Measurements from ENCODE around the gene ADCY3. TPM values are rescaled to one million over a fixed set of nuclear protein-coding genes. Genes with fewer than 3 reads are reported as not detected.

The ADCY3 gene
- total RNA-seq, 5 donors from 2014 or later (not counting 1 experiment from before 2014, with no cell fraction given): 21.4 to 35.6 (median 32.8) TPM

- peaks cover 11% of the 10 kb centered on the region for H3K9me3 ChIP-seq
- DNase-seq (no peak), ATAC-seq (replicated peaks in 1 of 4) (no peak)
- Mint-ChIP-seq H3K27me3 (no peaks in the 10 kb centered on the region), H3K27ac (no peak overlapping the region), H3K4me1 (peaks cover 6 to 24% (median 12%) of the 10 kb centered on the region in 3 donors), H3K36me3 (peaks cover 90% of the 10 kb centered on the region), H3K9me3 (peaks cover 9 to 12% (median 10%) of the 10 kb centered on the region in 3 donors), H3K4me3 (no peak overlapping the region)
- no peaks in the 10 kb centered on the region for H3K4me1 ChIP-seq (ENCODE audit: control insufficient read depth in 1 of 2, extremely low read depth in 1 of 2, insufficient read depth in 2 of 2, low read length in 2 of 2)
- no CpG with 5 or more reads among the region's 1 CpG for WGBS (ENCODE audit: insufficient coverage)
- CTCF ChIA-PET: interaction anchor here in 1 of 2 donors (0.6 kb wide), 1 partner anchor 17 kb away, joined by 4 read pairs; no protein-coding TSS in a partner anchor
- no peaks in the 10 kb centered on the region for H3K27me3 ChIP-seq (replicated peaks in 1 of 2; ENCODE audit: control insufficient read depth in 2 of 2, extremely low read depth in 1 of 2, insufficient read depth in 2 of 2, low read length in 1 of 2)
- POLR2A ChIA-PET: no interaction called here
- H3K4me3 ChIP-seq (ENCODE audit: control insufficient read depth in 1 of 2, extremely low read depth in 1 of 2, low read length in 1 of 2): no peak overlapping the region
- H3K36me3 ChIP-seq (ENCODE audit: control insufficient read depth in 2 of 2, extremely low read depth in 1 of 2, insufficient read depth in 1 of 2, low read length in 1 of 2): peaks cover 11 to 57% of the 10 kb centered on the region in 2 donors
- H3K27ac ChIP-seq (ENCODE audit: low read length): no peak overlapping the region
These were observed 37.2 kb upstream of the ADCY3 start for GRCh38 chr2:24957221-24957620.

GRCh38 chr2:24955921-24956320, 35.9 kb upstream of the ADCY3 start:
- H3K4me1 Mint-ChIP-seq: peaks cover 5 to 17% (median 12%) of the 10 kb centered on the region in 3 donors
- POLR2A ChIA-PET: interaction anchor here in 1 of 2 donors (0.6 kb wide), 1 partner anchor 98 kb away, joined by 3 read pairs; no protein-coding TSS in a partner anchor
- CTCF ChIA-PET: interaction anchor here in 1 of 2 donors (0.5 kb wide), 1 partner anchor 54 kb away, joined by 4 read pairs; no protein-coding TSS in a partner anchor

GRCh38 chr2:24955232-24955631, 35.2 kb upstream of the ADCY3 start:
- no peak overlapping the region for H3K27ac Mint-ChIP-seq
- H3K27ac ChIP-seq (ENCODE audit: low read length): no peak overlapping the region
- CTCF ChIA-PET: interaction anchor here in 1 of 2 donors (0.6 kb wide), 1 partner anchor 749 kb away, joined by 3 read pairs; no protein-coding TSS in a partner anchor
- H3K4me1 ChIP-seq (ENCODE audit: control insufficient read depth in 1 of 2, extremely low read depth in 1 of 2, insufficient read depth in 2 of 2, low read length in 2 of 2): no peaks in the 10 kb centered on the region
- peaks cover 11% of the 10 kb centered on the region for H3K9me3 ChIP-seq
- H3K36me3 ChIP-seq (ENCODE audit: control insufficient read depth in 2 of 2, extremely low read depth in 1 of 2, insufficient read depth in 1 of 2, low read length in 1 of 2): peaks cover 11 to 59% of the 10 kb centered on the region in 2 donors
- no peak for DNase-seq
- H3K4me3 Mint-ChIP-seq: no peak overlapping the region
- H3K4me3 ChIP-seq (ENCODE audit: control insufficient read depth in 1 of 2, extremely low read depth in 1 of 2, low read length in 1 of 2): no peak overlapping the region
- H3K27me3 Mint-ChIP-seq: no peaks in the 10 kb centered on the region
- peaks cover 81% of the 10 kb centered on the region for H3K36me3 Mint-ChIP-seq
- no peaks in the 10 kb centered on the region for H3K27me3 ChIP-seq (replicated peaks in 1 of 2; ENCODE audit: control insufficient read depth in 2 of 2, extremely low read depth in 1 of 2, insufficient read depth in 2 of 2, low read length in 1 of 2)
- peaks cover under 1 to 11% (median 8%) of the 10 kb centered on the region in 3 donors for H3K4me1 Mint-ChIP-seq
- POLR2A ChIA-PET: no interaction called here
- no peak for ATAC-seq (replicated peaks in 1 of 4)
- peaks cover 9 to 12% (median 10%) of the 10 kb centered on the region in 3 donors for H3K9me3 Mint-ChIP-seq

More at GRCh38 chr2:24955921-24956320, 35.9 kb upstream of the ADCY3 start:
- Histone ChIP-seq H3K4me3 (ENCODE audit: control insufficient read depth in 1 of 2, extremely low read depth in 1 of 2, low read length in 1 of 2) (no peak overlapping the region), H3K9me3 (peaks cover 11% of the 10 kb centered on the region), H3K36me3 (ENCODE audit: control insufficient read depth in 2 of 2, extremely low read depth in 1 of 2, insufficient read depth in 1 of 2, low read length in 1 of 2) (peaks cover 11 to 59% of the 10 kb centered on the region in 2 donors), H3K4me1 (ENCODE audit: control insufficient read depth in 1 of 2, extremely low read depth in 1 of 2, insufficient read depth in 2 of 2, low read length in 2 of 2) (no peaks in the 10 kb centered on the region), H3K27me3 (replicated peaks in 1 of 2; ENCODE audit: control insufficient read depth in 2 of 2, extremely low read depth in 1 of 2, insufficient read depth in 2 of 2, low read length in 1 of 2) (no peaks in the 10 kb centered on the region), H3K27ac (ENCODE audit: low read length) (no peak overlapping the region)
- Mint-ChIP-seq H3K27ac (no peak overlapping the region), H3K4me3 (no peak overlapping the region), H3K36me3 (peaks cover 88% of the 10 kb centered on the region), H3K27me3 (no peaks in the 10 kb centered on the region), H3K9me3 (peaks cover 9 to 12% (median 10%) of the 10 kb centered on the region in 3 donors)
- no peak for DNase-seq
- no peak for ATAC-seq (replicated peaks in 1 of 4)

GRCh38 chr2:24950102-24950501, 30.1 kb upstream of the ADCY3 start:
- CTCF ChIA-PET: no interaction called here

GRCh38 chr2:24948506-24948905, 28.5 kb upstream of the ADCY3 start:
- no peaks in the 10 kb centered on the region for H3K9me3 Mint-ChIP-seq
- Histone ChIP-seq H3K4me3 (ENCODE audit: control insufficient read depth in 1 of 2, extremely low read depth in 1 of 2, low read length in 1 of 2) (no peak overlapping the region), H3K27ac (ENCODE audit: low read length) (no peak overlapping the region), H3K9me3 (no peaks in the 10 kb centered on the region), H3K4me1 (ENCODE audit: control insufficient read depth in 1 of 2, extremely low read depth in 1 of 2, insufficient read depth in 2 of 2, low read length in 2 of 2) (no peaks in the 10 kb centered on the region), H3K36me3 (ENCODE audit: control insufficient read depth in 2 of 2, extremely low read depth in 1 of 2, insufficient read depth in 1 of 2, low read length in 1 of 2) (peaks cover 4 to 45% of the 10 kb centered on the region in 2 donors), H3K27me3 (replicated peaks in 1 of 2; ENCODE audit: control insufficient read depth in 2 of 2, extremely low read depth in 1 of 2, insufficient read depth in 2 of 2, low read length in 1 of 2) (no peaks in the 10 kb centered on the region)
- ChIA-PET POLR2A (no interaction called here), CTCF (no interaction called here)
- no peak overlapping the region for H3K27ac Mint-ChIP-seq
- 100% methylated on average over 6 of the region's 6 CpGs for WGBS (ENCODE audit: insufficient coverage)
- H3K36me3 Mint-ChIP-seq: peaks cover 41% of the 10 kb centered on the region
- H3K27me3 Mint-ChIP-seq: no peaks in the 10 kb centered on the region
- no peak overlapping the region for H3K4me3 Mint-ChIP-seq
- DNase-seq: no peak
- ATAC-seq (replicated peaks in 1 of 4): no peak
- H3K4me1 Mint-ChIP-seq: no peaks in the 10 kb centered on the region

More at GRCh38 chr2:24950102-24950501, 30.1 kb upstream of the ADCY3 start:
- H3K27ac ChIP-seq (ENCODE audit: low read length): no peak overlapping the region
- Mint-ChIP-seq H3K27me3 (no peaks in the 10 kb centered on the region), H3K4me1 (no peaks in the 10 kb centered on the region), H3K4me3 (no peak overlapping the region), H3K9me3 (peaks cover under 1 to 3% (median 2%) of the 10 kb centered on the region in 3 donors), H3K36me3 (peaks cover 52% of the 10 kb centered on the region), H3K27ac (no peak overlapping the region)
- no peak for DNase-seq
- H3K4me1 ChIP-seq (ENCODE audit: control insufficient read depth in 1 of 2, extremely low read depth in 1 of 2, insufficient read depth in 2 of 2, low read length in 2 of 2): no peaks in the 10 kb centered on the region
- H3K27me3 ChIP-seq (replicated peaks in 1 of 2; ENCODE audit: control insufficient read depth in 2 of 2, extremely low read depth in 1 of 2, insufficient read depth in 2 of 2, low read length in 1 of 2): no peaks in the 10 kb centered on the region
- no CpG with 5 or more reads among the region's 7 CpGs for WGBS (ENCODE audit: insufficient coverage)
- H3K4me3 ChIP-seq (ENCODE audit: control insufficient read depth in 1 of 2, extremely low read depth in 1 of 2, low read length in 1 of 2): no peak overlapping the region
- no peaks in the 10 kb centered on the region for H3K9me3 ChIP-seq
- H3K36me3 ChIP-seq (ENCODE audit: control insufficient read depth in 2 of 2, extremely low read depth in 1 of 2, insufficient read depth in 1 of 2, low read length in 1 of 2): peaks cover 4 to 56% of the 10 kb centered on the region in 2 donors
- POLR2A ChIA-PET: no interaction called here
- no peak for ATAC-seq (replicated peaks in 1 of 4)

- ATAC-seq (replicated peaks in 1 of 4): no peak
- no peak overlapping the region for H3K27ac ChIP-seq (ENCODE audit: low read length)
- H3K27me3 ChIP-seq (replicated peaks in 1 of 2; ENCODE audit: control insufficient read depth in 2 of 2, extremely low read depth in 1 of 2, insufficient read depth in 2 of 2, low read length in 1 of 2): no peaks in the 10 kb centered on the region
- ChIA-PET POLR2A (no interaction called here), CTCF (no interaction called here)
- Mint-ChIP-seq H3K4me1 (no peaks in the 10 kb centered on the region), H3K27me3 (no peaks in the 10 kb centered on the region), H3K4me3 (no peak overlapping the region), H3K36me3 (peaks cover 38% of the 10 kb centered on the region), H3K9me3 (no peaks in the 10 kb centered on the region), H3K27ac (no peak overlapping the region)
- DNase-seq: no peak
- peaks cover 4 to 45% of the 10 kb centered on the region in 2 donors for H3K36me3 ChIP-seq (ENCODE audit: control insufficient read depth in 2 of 2, extremely low read depth in 1 of 2, insufficient read depth in 1 of 2, low read length in 1 of 2)
- H3K9me3 ChIP-seq: no peaks in the 10 kb centered on the region
- WGBS (ENCODE audit: insufficient coverage): no CpG with 5 or more reads among the region's 3 CpGs
- H3K4me1 ChIP-seq (ENCODE audit: control insufficient read depth in 1 of 2, extremely low read depth in 1 of 2, insufficient read depth in 2 of 2, low read length in 2 of 2): no peaks in the 10 kb centered on the region
- H3K4me3 ChIP-seq (ENCODE audit: control insufficient read depth in 1 of 2, extremely low read depth in 1 of 2, low read length in 1 of 2): no peak overlapping the region
These were observed 27.6 kb upstream of the ADCY3 start for GRCh38 chr2:24947561-24948157.
